ENCODE measurements around the gene DNAJB2.

DNA sequence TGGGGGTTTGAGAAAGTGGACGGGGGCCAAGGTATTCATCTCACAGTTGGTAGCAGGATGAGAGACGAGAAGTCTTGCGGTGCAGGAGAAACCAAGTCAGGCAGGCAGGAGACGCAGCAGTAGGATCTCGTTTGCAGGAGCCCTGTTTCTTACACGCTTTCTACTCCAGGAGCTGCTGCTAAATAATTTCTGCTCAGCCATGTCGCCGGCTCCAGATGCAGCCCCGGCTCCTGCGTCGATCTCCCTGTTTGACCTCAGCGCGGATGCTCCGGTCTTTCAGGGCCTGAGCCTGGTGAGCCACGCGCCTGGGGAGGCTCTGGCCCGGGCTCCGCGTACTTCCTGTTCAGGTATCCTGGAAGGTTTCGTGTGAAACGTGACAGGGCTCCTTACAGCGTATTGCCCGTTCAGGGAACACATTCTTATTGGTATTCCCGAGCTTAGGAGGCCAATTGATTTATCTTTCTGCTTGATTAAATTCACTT lies 49.1 kb upstream of the DNAJB2 start:
- TF ChIP-seq EP300 (IDR thresholded peaks at IDR 0.05; ENCODE audit: low read depth), result no peak
- TF ChIP-seq, protein P1, sequence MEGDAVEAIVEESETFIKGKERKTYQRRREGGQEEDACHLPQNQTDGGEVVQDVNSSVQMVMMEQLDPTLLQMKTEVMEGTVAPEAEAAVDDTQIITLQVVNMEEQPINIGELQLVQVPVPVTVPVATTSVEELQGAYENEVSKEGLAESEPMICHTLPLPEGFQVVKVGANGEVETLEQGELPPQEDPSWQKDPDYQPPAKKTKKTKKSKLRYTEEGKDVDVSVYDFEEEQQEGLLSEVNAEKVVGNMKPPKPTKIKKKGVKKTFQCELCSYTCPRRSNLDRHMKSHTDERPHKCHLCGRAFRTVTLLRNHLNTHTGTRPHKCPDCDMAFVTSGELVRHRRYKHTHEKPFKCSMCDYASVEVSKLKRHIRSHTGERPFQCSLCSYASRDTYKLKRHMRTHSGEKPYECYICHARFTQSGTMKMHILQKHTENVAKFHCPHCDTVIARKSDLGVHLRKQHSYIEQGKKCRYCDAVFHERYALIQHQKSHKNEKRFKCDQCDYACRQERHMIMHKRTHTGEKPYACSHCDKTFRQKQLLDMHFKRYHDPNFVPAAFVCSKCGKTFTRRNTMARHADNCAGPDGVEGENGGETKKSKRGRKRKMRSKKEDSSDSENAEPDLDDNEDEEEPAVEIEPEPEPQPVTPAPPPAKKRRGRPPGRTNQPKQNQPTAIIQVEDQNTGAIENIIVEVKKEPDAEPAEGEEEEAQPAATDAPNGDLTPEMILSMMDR (IDR thresholded peaks at IDR 0.05), result no peak
- TF ChIP-seq POLR2AphosphoS5 (IDR thresholded peaks at IDR 0.05), result no peak
